Keratinocyte (primary cell): ENCODE results near the gene NSUN3. TPM values are rescaled to one million over a fixed set of nuclear protein-coding genes. Genes with fewer than 3 reads are reported as not detected.

Experiments
- DNase-seq: peaks from one replicate; pipeline ENCODE4 v3.0.0-alpha.2; 2011; ENCODE audit warnings: low read depth, missing footprints, low spot score
- FAIRE-seq: peaks from 2 replicates; lab custom pipeline; 2011; peaks lifted over from hg19 to GRCh38; lab: Jason Lieb, UNC
- H2AFZ ChIP-seq: 2 replicates; pipeline ENCODE4 v1.6.0; 2012; ENCODE audit warnings: low read length, control low read depth, inconsistent platforms; ENCODE audit not compliant: control insufficient read depth
- H3K27ac ChIP-seq: 2 replicates; pipeline ENCODE4 v1.5.1; 2011; ENCODE audit warnings: low read length; ENCODE audit not compliant: control insufficient read depth, insufficient read depth
- H3K27me3 ChIP-seq: 3 replicates; pipeline ENCODE4 v1.6.0; 2011; ENCODE audit warnings: low read length; ENCODE audit not compliant: control insufficient read depth, insufficient read depth; ENCODE audit errors: extremely low read depth
- H3K36me3 ChIP-seq, 2 experiments: 2 replicates in 1 of 2; 3 replicates in 1 of 2; pipeline ENCODE4 v1.5.1; 2011; ENCODE audit warnings: low read length in 2 of 2, mild to moderate bottlenecking in 1 of 2; ENCODE audit not compliant: control insufficient read depth in 2 of 2, insufficient read depth in 2 of 2; ENCODE audit errors: extremely low read depth in 1 of 2
- H3K4me1 ChIP-seq: 3 replicates; pipeline ENCODE4 v1.5.1; 2011; ENCODE audit warnings: low read length; ENCODE audit not compliant: control insufficient read depth, insufficient read depth; ENCODE audit errors: extremely low read depth
- H3K4me2 ChIP-seq: 3 replicates; pipeline ENCODE4 v1.6.0; 2011; ENCODE audit warnings: low read depth, low read length; ENCODE audit not compliant: control insufficient read depth, insufficient read depth; ENCODE audit errors: extremely low read depth
- H3K4me3 ChIP-seq, 3 experiments: fragments of 200-600 bp in 1 of 3; sonication (generic) in 1 of 3; 2 replicates in 2 of 3; 3 replicates in 1 of 3; pipeline ENCODE4 v1.5.1; 2011 to 2016; ENCODE audit warnings: low read length in 3 of 3, mild to moderate bottlenecking in 3 of 3, control low read depth in 2 of 3, inconsistent platforms in 1 of 3, low read depth in 1 of 3, mixed read lengths in 1 of 3, mixed run types in 1 of 3, moderate library complexity in 1 of 3; ENCODE audit not compliant: control insufficient read depth in 2 of 3, insufficient read depth in 2 of 3; ENCODE audit errors: extremely low read depth in 1 of 3
- H3K79me2 ChIP-seq: 2 replicates; pipeline ENCODE4 v1.6.0; 2012; ENCODE audit warnings: low read length; ENCODE audit not compliant: control insufficient read depth, insufficient read depth
- H3K9ac ChIP-seq: 3 replicates; pipeline ENCODE4 v1.6.0; 2011; ENCODE audit warnings: low read length; ENCODE audit not compliant: control insufficient read depth, insufficient read depth; ENCODE audit errors: extremely low read depth
- H3K9me1 ChIP-seq: 3 replicates; pipeline ENCODE4 v1.6.0; 2011; ENCODE audit warnings: low read length; ENCODE audit not compliant: control insufficient read depth, insufficient read depth; ENCODE audit errors: extremely low read depth
- H3K9me3 ChIP-seq: 2 replicates; pipeline ENCODE4 v1.5.1; 2012; ENCODE audit warnings: low read depth, low read length; ENCODE audit not compliant: control insufficient read depth
- H4K20me1 ChIP-seq: 3 replicates; pipeline ENCODE4 v1.6.0; 2011; ENCODE audit warnings: low read length; ENCODE audit not compliant: control insufficient read depth, insufficient read depth; ENCODE audit errors: extremely low read depth
- CTCF ChIP-seq, 3 experiments: IDR thresholded peaks in 1 of 3; conservative IDR thresholded peaks in 1 of 3; optimal IDR thresholded peaks in 1 of 3; 2 replicates in 2 of 3; 3 replicates in 1 of 3; pipeline versions ENCODE3 to v1.5.1; 2011; ENCODE audit warnings: low read length in 3 of 3, mild to moderate bottlenecking in 3 of 3, moderate library complexity in 2 of 3, control low read depth in 1 of 3, inconsistent platforms in 1 of 3; ENCODE audit not compliant: insufficient read depth in 2 of 3; ENCODE audit errors: extremely low read depth in 1 of 3
- EZH2 ChIP-seq: IDR thresholded peaks from one replicate; pipeline ENCODE4 v1.6.1; 2012; ENCODE audit warnings: inconsistent platforms, mild to moderate bottlenecking, low read length, moderate library complexity
- dilution Hi-C: fragments of 300-500 bp; cut with MboI; formaldehyde crosslinking; loops from one replicate; pipeline ENCODE4 v1.7.0; 2020; ENCODE audit warnings: low sequenced_read_pairs; ENCODE audit not compliant: extremely low pct_ligation_motif_present
- polyA plus RNA-seq, 5 experiments: library from polyadenylated mRNA; depleted of rRNA in 3 of 5; stranded (reverse) in 3 of 5; stranded (forward) in 1 of 5; unstranded in 1 of 5; fragments of >200 nt; gene quantifications; 1 replicate in 1 of 5; 2 replicates in 3 of 5; 3 replicates in 1 of 5; pipeline versions ENCODE4 v1.2.1 to v1.2.3, GENCODE V29; 2011 to 2012; ENCODE audit warnings: missing spikeins in 2 of 5, low read depth in 1 of 5, low replicate concordance in 1 of 5

The NSUN3 gene
- polyA plus RNA-seq, 1 donor (not counting 4 experiments of a cell fraction or from before 2014, with no cell fraction given) = 6.4 TPM

- H3K9me1 ChIP-seq = no peaks in the 10 kb centered on the region
- H3K4me1 ChIP-seq = peaks cover 7% of the 10 kb centered on the region
- no peaks in the 10 kb centered on the region for H4K20me1 ChIP-seq
- H3K4me2 ChIP-seq = peak overlapping the region; percentile 45
- FAIRE-seq = no peak
- TF ChIP-seq CTCF (optimal IDR thresholded peaks at IDR 0.05 in 1 of 3, IDR thresholded peaks at IDR 0.05 in 1 of 3, conservative IDR thresholded peaks at IDR 0.05 in 1 of 3; ENCODE audit: extremely low read depth in 1 of 3, insufficient read depth in 2 of 3, low read length in 3 of 3) (no peak), EZH2 (no peak)
- no peak for DNase-seq
- no peaks in the 10 kb centered on the region for H3K36me3 ChIP-seq
- dilution Hi-C loops = no loop called here
- H2AFZ ChIP-seq = peak overlapping the region; percentile 66
- no peaks in the 10 kb centered on the region for H3K9me3 ChIP-seq
- no peaks in the 10 kb centered on the region for H3K79me2 ChIP-seq
- H3K27ac ChIP-seq = no peak overlapping the region
- H3K4me3 ChIP-seq = no peak overlapping the region
- H3K9ac ChIP-seq = no peak overlapping the region
- H3K27me3 ChIP-seq = no peaks in the 10 kb centered on the region
Measured at GRCh38 chr3:94137377-94137776, 74.5 kb downstream of the NSUN3 start.

GRCh38 chr3:94146455-94146854 is 83.6 kb downstream of the NSUN3 start:
- Histone ChIP-seq H3K9me1 (no peaks in the 10 kb centered on the region), H3K9ac (no peak overlapping the region), H3K27ac (no peak overlapping the region), H3K27me3 (no peaks in the 10 kb centered on the region), H3K36me3 (no peaks in the 10 kb centered on the region), H3K4me1 (no peaks in the 10 kb centered on the region), H3K9me3 (no peaks in the 10 kb centered on the region), H4K20me1 (no peaks in the 10 kb centered on the region), H3K79me2 (no peaks in the 10 kb centered on the region), H3K4me3 (no peak overlapping the region), H3K4me2 (no peak overlapping the region), H2AFZ (peak overlapping the region; percentile 2)
- TF ChIP-seq EZH2 (no peak), CTCF (optimal IDR thresholded peaks at IDR 0.05 in 1 of 3, IDR thresholded peaks at IDR 0.05 in 1 of 3, conservative IDR thresholded peaks at IDR 0.05 in 1 of 3; ENCODE audit: extremely low read depth in 1 of 3, insufficient read depth in 2 of 3, low read length in 3 of 3) (no peak)
- FAIRE-seq (no peak), DNase-seq (no peak)
- dilution Hi-C loops = no loop called here
